CD4-positive, alpha-beta T cell treated with Interleukin-6 at 100 ng/mL for 8 hours (primary cell): ENCODE data around the gene GIMAP1.
A peak's percentile ranks its signal among the peaks of the same experiment; 100 is the strongest.

Experiments
- DNase-seq: peaks from one replicate; pipeline ENCODE4 v3.0.0-alpha.2; 2020; ENCODE audit warnings: mixed read lengths, low spot score

The GIMAP1 gene

GRCh38 chr7:150748376-150748775 lies 32.0 kb downstream of the GIMAP1 start:
- DNase-seq: peak; percentile 56

- DNase-seq: no peak
These were observed 35.3 kb downstream of the GIMAP1 start for GRCh38 chr7:150751702-150752101.

GRCh38 chr7:150753239-150753638 lies 36.8 kb downstream of the GIMAP1 start:
- no peak for DNase-seq

- DNase-seq: peak; percentile 53
These were observed 37.6 kb downstream of the GIMAP1 start for GRCh38 chr7:150753826-150754603.

- no peak for DNase-seq
These were observed 38.5 kb downstream of the GIMAP1 start for GRCh38 chr7:150754951-150755350.

- DNase-seq: peak; percentile 94
These were observed 39.2 kb downstream of the GIMAP1 start for GRCh38 chr7:150755473-150756099.

GRCh38 chr7:150756166-150756565 lies 39.8 kb downstream of the GIMAP1 start:
- DNase-seq: no peak

GRCh38 chr7:150756858-150757257 lies 40.4 kb downstream of the GIMAP1 start:
- peak; percentile 79 for DNase-seq

- no peak for DNase-seq
These were observed 43.1 kb downstream of the GIMAP1 start for GRCh38 chr7:150759479-150759878.

- DNase-seq: no peak
These were observed 49.9 kb downstream of the GIMAP1 start for GRCh38 chr7:150766334-150766709.

GRCh38 chr7:150769768-150770167 lies 53.4 kb downstream of the GIMAP1 start:
- DNase-seq: no peak
